HepG2 (cell line): ENCODE results near the gene ABCB9. TPM values are rescaled to one million over a fixed set of nuclear protein-coding genes. Genes with fewer than 3 reads are reported as not detected.
A peak's percentile ranks its signal among the peaks of the same experiment; 100 is the strongest.

ENCODE experiments used
- HCFC1 ChIP-seq: fragments of 150-350 bp; IDR thresholded peaks from 2 replicates; pipeline ENCODE4 v1.6.1; 2014; ENCODE audit warnings: low read depth, low read length
- HNF1A ChIP-seq, 2 experiments: sonication (generic) in 1 of 2; formaldehyde crosslinking in 1 of 2; IDR thresholded peaks; 2 replicates each; pipeline versions ENCODE4 v1.4.0 to v1.6.1; 2016 to 2020; ENCODE audit warnings: borderline replicate concordance in 1 of 2, low read depth in 1 of 2, mild to moderate bottlenecking in 1 of 2, missing genetic modification reagents in 1 of 2
- KLF15 ChIP-seq: sonication (generic); formaldehyde crosslinking; IDR thresholded peaks from 2 replicates; pipeline ENCODE4 v1.8.1; 2023; ENCODE audit warnings: borderline replicate concordance, mild to moderate bottlenecking, inconsistent platforms, missing genetic modification reagents, mixed read lengths
- MAFG ChIP-seq: sonication (generic); formaldehyde crosslinking; IDR thresholded peaks from 2 replicates; pipeline ENCODE4 v1.5.1; 2020; ENCODE audit warnings: mild to moderate bottlenecking, missing genetic modification reagents
- NR2F1 ChIP-seq, 2 experiments: fragments of 450-650 bp in 1 of 2; formaldehyde crosslinking in 1 of 2; IDR thresholded peaks; 2 replicates each; pipeline versions ENCODE4 v1.5.0 to v1.6.1; 2016 to 2020; ENCODE audit warnings: mild to moderate bottlenecking in 1 of 2, missing compliant biosample characterization in 1 of 2, missing genetic modification reagents in 1 of 2, moderate library complexity in 1 of 2
- ONECUT2 ChIP-seq: sonication (generic); formaldehyde crosslinking; IDR thresholded peaks from 2 replicates; pipeline ENCODE4 v1.4.0; 2020; ENCODE audit warnings: missing genetic modification reagents
- PAF1 ChIP-seq: IDR thresholded peaks from 2 replicates; pipeline ENCODE4 v1.6.1; 2016; ENCODE audit warnings: missing genetic modification reagents, missing compliant biosample characterization
- TBL1XR1 ChIP-seq: fragments of 150-350 bp; IDR thresholded peaks from 2 replicates; pipeline ENCODE4 v1.6.1; 2014; ENCODE audit warnings: borderline replicate concordance, low read length; ENCODE audit not compliant: partially characterized antibody
- ZBTB1 ChIP-seq: sonication (generic); formaldehyde crosslinking; IDR thresholded peaks from 2 replicates; pipeline ENCODE4 v1.4.0; 2020; ENCODE audit warnings: missing genetic modification reagents, borderline replicate concordance
- ZNF142 ChIP-seq: sonication (generic); formaldehyde crosslinking; IDR thresholded peaks from 2 replicates; pipeline ENCODE4 v1.4.0; 2020; ENCODE audit warnings: missing genetic modification reagents
- ZNF577 ChIP-seq: sonication (generic); formaldehyde crosslinking; IDR thresholded peaks from 2 replicates; pipeline ENCODE4 v1.4.0; 2020; ENCODE audit warnings: mild to moderate bottlenecking, low read depth, missing genetic modification reagents, borderline replicate concordance
- ZNF614 ChIP-seq: IDR thresholded peaks from 2 replicates; pipeline ENCODE4 v1.6.1; 2018; ENCODE audit warnings: missing biosample characterization, missing genetic modification reagents, inconsistent platforms, borderline replicate concordance
- ZNF616 ChIP-seq: sonication (generic); formaldehyde crosslinking; IDR thresholded peaks from 2 replicates; pipeline ENCODE4 v1.5.0; 2020; ENCODE audit warnings: low read depth, mild to moderate bottlenecking, missing genetic modification reagents
- ZSCAN31 ChIP-seq: sonication (generic); formaldehyde crosslinking; IDR thresholded peaks from 2 replicates; pipeline ENCODE4 v1.5.0; 2020; ENCODE audit warnings: low read depth, mild to moderate bottlenecking, missing genetic modification reagents
- ZSCAN9 ChIP-seq: IDR thresholded peaks from 2 replicates; pipeline ENCODE4 v1.6.1; 2016; ENCODE audit warnings: borderline replicate concordance
- polyA plus RNA-seq, 8 experiments: library from polyadenylated mRNA; depleted of rRNA in 3 of 8; stranded (reverse) in 7 of 8; unstranded in 1 of 8; fragments of >200 nt; fragmentation: Illumina TruSeq in 4 of 8; extraction: Trizol in 4 of 8; gene quantifications; 2 replicates each; pipeline versions ENCODE4 v1.2.1 to v1.2.3, GENCODE V29; 2011 to 2016; ENCODE audit warnings: low read depth in 4 of 8, missing spikeins in 1 of 8, mixed read lengths in 1 of 8; ENCODE audit not compliant: insufficient read depth in 1 of 8
- total RNA-seq, 5 experiments: library from RNA; depleted of rRNA; stranded (reverse); fragments of >200 nt; fragmentation: Illumina TruSeq; extraction: Trizol; gene quantifications; 2 replicates each; pipeline ENCODE4 v1.2.3, GENCODE V29; 2016; ENCODE audit warnings: low read depth in 1 of 5
- TF ChIP-seq, protein P1 (sequence below): sonication (generic); formaldehyde crosslinking; IDR thresholded peaks from 2 replicates; pipeline ENCODE4 v1.5.0; 2020; ENCODE audit warnings: missing genetic modification reagents

Gene ABCB9
- total and polyA plus RNA-seq, 2 of the 13 experiments (the other 11 are each of a cell fraction or from before 2014, with no cell fraction given) = 5.1 to 6.0 TPM

- TF ChIP-seq ZNF577 (CRISPR knock-in tag) (no peak), ONECUT2 (CRISPR knock-in tag) (no peak), ZNF142 (peak; percentile 16; the same call in 1 of the 2 replicates), MAFG (no peak), ZNF616 (CRISPR knock-in tag) (0 out of 2 replicates have a peak, but pooled peaks have one; percentile 23), HCFC1 (peak; percentile 36), ZSCAN31 (no peak), ZSCAN9 (CRISPR knock-in tag) (no peak), ZNF614 (CRISPR knock-in tag) (0 out of 2 replicates have a peak, but pooled peaks have one; percentile 9), HNF1A (IDR thresholded peaks at IDR 0.05; ENCODE audit: low read depth) (no peak), HNF1A (CRISPR knock-in tag; IDR thresholded peaks at IDR 0.05; ENCODE audit: borderline replicate concordance) (no peak), TBL1XR1 (peak; percentile 54), ZBTB1 (CRISPR knock-in tag) (no peak), NR2F1 (CRISPR knock-in tag; IDR thresholded peaks at IDR 0.05) (no peak), KLF15 (no peak), PAF1 (CRISPR knock-in tag) (no peak)
- TF ChIP-seq, protein P1, sequence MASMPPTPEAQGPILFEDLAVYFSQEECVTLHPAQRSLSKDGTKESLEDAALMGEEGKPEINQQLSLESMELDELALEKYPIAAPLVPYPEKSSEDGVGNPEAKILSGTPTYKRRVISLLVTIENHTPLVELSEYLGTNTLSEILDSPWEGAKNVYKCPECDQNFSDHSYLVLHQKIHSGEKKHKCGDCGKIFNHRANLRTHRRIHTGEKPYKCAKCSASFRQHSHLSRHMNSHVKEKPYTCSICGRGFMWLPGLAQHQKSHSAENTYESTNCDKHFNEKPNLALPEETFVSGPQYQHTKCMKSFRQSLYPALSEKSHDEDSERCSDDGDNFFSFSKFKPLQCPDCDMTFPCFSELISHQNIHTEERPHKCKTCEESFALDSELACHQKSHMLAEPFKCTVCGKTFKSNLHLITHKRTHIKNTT (CRISPR knock-in tag) = no peak
Observed at GRCh38 chr12:122974892-122975789, 8.9 kb upstream of the ABCB9 start, which contains the start of gene OGFOD2 (continued).
